ENCODE results near the gene GRAMD1B.

GRCh38 chr11:123527947-123528346, 97.9 kb downstream of the GRAMD1B start:
- TF ChIP-seq CTCF (IDR thresholded peaks at IDR 0.05) (no peak), POLR2A (IDR thresholded peaks at IDR 0.05) (no peak)
